ENCODE measurements around the gene UBXN2A.

GRCh38 chr2:23953625-23954024, 13.4 kb downstream of the UBXN2A start:
- TF ChIP-seq POLR2AphosphoS5 (IDR thresholded peaks at IDR 0.05) (no peak), CTCF (IDR thresholded peaks at IDR 0.05) (no peak), POLR2A (IDR thresholded peaks at IDR 0.05) (no peak)

All from sigmoid colon (tissue), 4 donors.